GM23248 (cell line): ENCODE results near the gene IGSF21. TPM values are rescaled to one million over a fixed set of nuclear protein-coding genes. Genes with fewer than 3 reads are reported as not detected.

Source experiments
- DNase-seq: peaks from one replicate; pipeline ENCODE4 v3.0.0-alpha.2; 2015
- H2AFZ ChIP-seq: fragments of 200-600 bp; sonication (generic); 2 replicates; pipeline ENCODE4 v1.6.1; 2016; ENCODE audit warnings: antibody characterized with exemption
- H3F3A ChIP-seq: fragments of 200-600 bp; sonication (generic); 2 replicates; pipeline ENCODE4 v1.6.1; 2016; ENCODE audit warnings: mild to moderate bottlenecking, antibody characterized with exemption, mixed run types; ENCODE audit not compliant: insufficient read depth
- H3K27ac ChIP-seq: fragments of 200-600 bp; sonication (generic); 2 replicates; pipeline ENCODE4 v1.5.1; 2016; ENCODE audit warnings: mild to moderate bottlenecking
- H3K27me3 ChIP-seq: fragments of 200-600 bp; sonication (generic); replicated peaks from 2 replicates; pipeline ENCODE4 v1.6.1; 2016; ENCODE audit warnings: mild to moderate bottlenecking; ENCODE audit not compliant: insufficient read depth
- H3K36me3 ChIP-seq: fragments of 200-600 bp; sonication (generic); 2 replicates; pipeline ENCODE4 v1.6.1; 2016; ENCODE audit warnings: low read depth, mild to moderate bottlenecking
- H3K4me1 ChIP-seq: fragments of 200-600 bp; sonication (generic); 2 replicates; pipeline ENCODE4 v1.6.1; 2016; ENCODE audit warnings: mild to moderate bottlenecking; ENCODE audit not compliant: insufficient read depth
- H3K4me2 ChIP-seq: fragments of 200-600 bp; sonication (generic); one replicate; pipeline ENCODE4 v1.6.1; 2016; ENCODE audit warnings: mild to moderate bottlenecking; ENCODE audit not compliant: unreplicated experiment
- H3K4me3 ChIP-seq: fragments of 200-600 bp; sonication (generic); 2 replicates; pipeline ENCODE4 v1.5.1; 2016; ENCODE audit warnings: mild to moderate bottlenecking
- H3K79me2 ChIP-seq: fragments of 200-600 bp; sonication (generic); 2 replicates; pipeline ENCODE4 v1.6.1; 2016; ENCODE audit warnings: mild to moderate bottlenecking; ENCODE audit not compliant: insufficient read depth
- H3K9ac ChIP-seq: fragments of 200-600 bp; sonication (generic); 2 replicates; pipeline ENCODE4 v1.6.1; 2016; ENCODE audit warnings: mild to moderate bottlenecking
- H3K9me2 ChIP-seq: fragments of 200-600 bp; sonication (generic); 2 replicates; pipeline ENCODE4 v1.6.1; 2016; ENCODE audit warnings: mixed run types, mild to moderate bottlenecking, moderate library complexity; ENCODE audit not compliant: insufficient read depth
- H3K9me3 ChIP-seq: fragments of 200-600 bp; sonication (generic); one replicate; pipeline ENCODE4 v1.6.1; 2017; ENCODE audit warnings: low read depth
- H4K20me1 ChIP-seq: fragments of 200-600 bp; sonication (generic); 2 replicates; pipeline ENCODE4 v1.6.0; 2016; ENCODE audit not compliant: insufficient read depth
- EZH2 ChIP-seq: fragments of 200-600 bp; sonication (generic); IDR thresholded peaks from 2 replicates; pipeline ENCODE4 v1.6.1; 2018; ENCODE audit warnings: antibody characterized with exemption, mild to moderate bottlenecking; ENCODE audit not compliant: insufficient read depth, poor library complexity, severe bottlenecking
- EZH2phosphoT487 ChIP-seq: fragments of 200-600 bp; sonication (generic); IDR thresholded peaks from 2 replicates; pipeline ENCODE4 v1.6.1; 2018; ENCODE audit warnings: antibody characterized with exemption, moderate library complexity, mild to moderate bottlenecking, low read depth; ENCODE audit not compliant: insufficient read depth
- WGBS, 2 experiments: methylation state at CpG; one replicate each; pipeline ENCODE4 v1.1.6; 2015 to 2017; ENCODE audit warnings: low lambda C conversion rate in 2 of 2, low coverage in 1 of 2; ENCODE audit errors: missing lambda C conversion rate in 2 of 2; 5-methylcytosine and 5-hydroxymethylcytosine counted together
- in situ Hi-C: fragments of 300-500 bp; cut with MboI; formaldehyde crosslinking; loops from 2 replicates; pipeline ENCODE4 v1.15.0; 2020
- polyA plus RNA-seq: library from polyadenylated mRNA; unstranded; fragments of >200 nt; fragmentation: Nextera tagmentation; extraction: Ambion mirVana; gene quantifications from 2 replicates; pipeline ENCODE4 v1.2.1, GENCODE V29; 2016
- total RNA-seq: library from RNA; depleted of rRNA; stranded (reverse); fragments of >200 nt; shearing (Covaris generic); gene quantifications from 2 replicates; pipeline ENCODE4 v1.2.3, GENCODE V29; 2014

IGSF21 gene
- total and polyA plus RNA-seq, 2 experiments from 2014 or later = not detected

- no peak for DNase-seq
- no peaks in the 10 kb centered on the region for H4K20me1 ChIP-seq
- H3K36me3 ChIP-seq = no peaks in the 10 kb centered on the region
- H3K9me3 ChIP-seq = no peaks in the 10 kb centered on the region
- no peak for TF ChIP-seq EZH2phosphoT487
- TF ChIP-seq EZH2 = no peak
- no peak overlapping the region for H3K9ac ChIP-seq
- in situ Hi-C loops = no loop called here
- no peaks in the 10 kb centered on the region for H3K9me2 ChIP-seq
- whole genome bisulfite sequencing, 2 experiments = 50 to 65% methylated on average over 13 to 14 of the region's 15 CpGs
- H3K27ac ChIP-seq = no peak overlapping the region
- no peaks in the 10 kb centered on the region; the same call in 1 of the 2 replicates for H3K27me3 ChIP-seq
- H3F3A ChIP-seq = no peaks in the 10 kb centered on the region
- no peaks in the 10 kb centered on the region for H3K79me2 ChIP-seq
- H2AFZ ChIP-seq = no peak overlapping the region
- no peak overlapping the region for H3K4me3 ChIP-seq
- no peaks in the 10 kb centered on the region for H3K4me1 ChIP-seq
- no peak overlapping the region for H3K4me2 ChIP-seq
Measured at GRCh38 chr1:18279351-18280074, 171.9 kb downstream of the IGSF21 start.

DNA sequence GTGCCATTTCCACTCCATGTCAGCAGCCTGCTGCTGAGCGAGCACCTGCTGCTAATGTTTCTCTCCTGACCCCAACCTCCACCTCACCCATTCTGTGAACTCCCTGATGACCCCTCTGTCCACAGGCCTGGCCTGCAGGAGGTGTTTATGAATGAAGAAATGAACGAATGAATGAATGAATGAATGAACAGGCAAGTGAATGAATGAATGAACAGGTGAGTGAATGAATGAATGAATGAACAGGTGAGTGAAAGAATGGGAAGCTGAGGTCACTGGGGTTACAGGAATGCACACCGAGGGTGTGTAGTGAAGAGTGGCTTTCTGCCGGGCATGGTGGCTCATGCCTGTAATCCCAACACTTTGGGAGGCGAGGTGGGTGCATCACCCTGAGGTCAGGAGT, 173.4 kb downstream of the IGSF21 start:
- H4K20me1 ChIP-seq = no peaks in the 10 kb centered on the region
- H3K4me3 ChIP-seq = no peak overlapping the region
- no peak overlapping the region for H3K27ac ChIP-seq
- H3F3A ChIP-seq = no peaks in the 10 kb centered on the region
- no peak overlapping the region for H2AFZ ChIP-seq
- H3K9me3 ChIP-seq = no peaks in the 10 kb centered on the region
- no peak overlapping the region for H3K4me2 ChIP-seq
- no peak overlapping the region for H3K9ac ChIP-seq
- in situ Hi-C loops = no loop called here
- DNase-seq = no peak
- H3K9me2 ChIP-seq = no peaks in the 10 kb centered on the region
- H3K36me3 ChIP-seq = no peaks in the 10 kb centered on the region
- TF ChIP-seq EZH2 = no peak
- TF ChIP-seq EZH2phosphoT487 = no peak
- 47 to 52% methylated on average over 5 of the region's 5 CpGs for WGBS, 2 experiments
- H3K4me1 ChIP-seq = no peaks in the 10 kb centered on the region
- H3K79me2 ChIP-seq = no peaks in the 10 kb centered on the region
- H3K27me3 ChIP-seq = no peaks in the 10 kb centered on the region; the same call in 1 of the 2 replicates

DNA sequence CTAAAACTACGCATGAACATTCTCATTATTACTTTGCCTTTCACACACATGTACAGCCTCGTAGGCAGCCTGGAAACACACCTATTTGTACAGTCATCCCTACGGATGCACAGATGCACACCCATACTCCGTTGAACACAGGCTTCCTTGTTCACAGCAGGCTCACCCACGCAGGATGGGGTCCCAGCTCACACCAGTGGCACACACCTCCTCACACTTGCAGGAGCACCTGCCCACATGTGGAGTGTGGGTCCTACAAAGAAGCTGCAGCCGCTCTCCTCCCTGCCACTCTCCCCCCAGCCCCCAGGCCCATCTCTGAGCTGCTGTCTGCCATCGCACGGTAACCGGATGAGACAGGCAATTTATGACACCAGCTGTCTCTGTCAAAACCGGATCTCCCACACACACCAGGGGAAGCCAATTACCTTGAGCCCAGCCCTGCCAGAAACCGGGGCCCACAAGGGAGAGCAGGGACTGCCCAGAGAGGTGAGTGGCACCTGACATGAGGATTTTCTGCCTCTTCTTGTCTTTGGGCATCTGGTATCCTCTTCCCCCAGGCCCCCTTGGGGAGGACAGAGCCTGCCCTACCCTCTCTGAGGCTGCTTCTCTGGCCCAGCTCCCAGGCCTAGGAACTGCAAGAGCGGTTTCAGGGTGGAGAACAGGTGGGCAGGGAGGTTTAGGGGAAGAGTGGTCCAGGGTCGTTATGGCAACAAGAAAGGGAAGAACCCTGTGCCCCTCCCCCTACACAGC, 175.4 kb downstream of the IGSF21 start:
- Histone ChIP-seq H3K27me3 (no peaks in the 10 kb centered on the region; the same call in 1 of the 2 replicates), H3K9me2 (no peaks in the 10 kb centered on the region), H3K27ac (no peak overlapping the region), H2AFZ (no peak overlapping the region), H4K20me1 (no peaks in the 10 kb centered on the region), H3K36me3 (no peaks in the 10 kb centered on the region), H3K4me1 (no peaks in the 10 kb centered on the region), H3K4me3 (no peak overlapping the region), H3K9ac (no peak overlapping the region), H3K9me3 (no peaks in the 10 kb centered on the region), H3F3A (no peaks in the 10 kb centered on the region), H3K4me2 (no peak overlapping the region), H3K79me2 (no peaks in the 10 kb centered on the region)
- WGBS, 2 experiments = 10% methylated on average over 13 of the region's 13 CpGs
- no peak for TF ChIP-seq EZH2
- no peak for TF ChIP-seq EZH2phosphoT487
- DNase-seq = no peak
- in situ Hi-C loops = no loop called here

DNA sequence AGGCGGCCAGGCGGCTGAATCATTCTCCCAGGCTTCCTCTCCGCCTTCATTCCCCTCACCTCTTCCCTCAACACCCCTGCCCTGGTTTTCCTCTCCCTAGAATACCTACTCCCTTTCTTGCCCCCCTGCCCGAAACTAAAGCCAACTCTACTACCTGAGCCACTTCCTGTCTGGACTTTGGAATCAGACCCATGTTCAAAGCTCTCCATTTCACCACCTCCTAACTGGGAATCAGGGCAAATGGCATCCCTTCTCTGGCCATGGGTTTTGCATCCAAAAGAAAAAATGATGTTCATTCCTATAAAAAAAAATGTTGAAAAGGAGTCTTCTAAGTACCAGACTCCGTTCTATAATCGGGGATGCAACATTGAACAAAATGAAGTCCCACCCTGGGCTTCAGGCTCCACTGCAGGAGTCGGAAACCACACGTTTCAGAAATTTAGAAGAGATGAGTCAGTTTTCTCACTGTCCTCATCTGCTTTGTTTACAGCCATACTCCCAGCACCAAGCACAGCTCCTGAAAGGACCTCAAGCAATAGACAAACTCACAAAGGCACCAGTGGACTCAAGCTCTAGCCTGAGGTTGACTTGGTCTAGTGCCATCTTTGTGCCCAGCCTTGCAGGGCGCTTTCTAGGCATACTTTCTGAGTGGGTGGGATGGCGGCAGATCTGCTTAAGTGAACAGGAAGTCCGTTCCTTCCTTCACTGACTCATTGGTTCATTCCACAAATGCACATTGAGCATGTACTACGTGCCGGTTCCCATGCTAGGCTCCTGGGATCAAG, 176.2 kb downstream of the IGSF21 start:
- Histone ChIP-seq H3K4me2 (no peak overlapping the region), H3K4me1 (no peaks in the 10 kb centered on the region), H3F3A (no peaks in the 10 kb centered on the region), H3K9ac (no peak overlapping the region), H3K27ac (no peak overlapping the region), H3K27me3 (no peaks in the 10 kb centered on the region; the same call in none of the 2 replicates), H3K9me3 (no peaks in the 10 kb centered on the region), H3K79me2 (no peaks in the 10 kb centered on the region), H2AFZ (no peak overlapping the region), H3K36me3 (no peaks in the 10 kb centered on the region), H3K4me3 (no peak overlapping the region), H3K9me2 (no peaks in the 10 kb centered on the region), H4K20me1 (no peaks in the 10 kb centered on the region)
- no peak for TF ChIP-seq EZH2phosphoT487
- TF ChIP-seq EZH2 = no peak
- in situ Hi-C loops = no loop called here
- peak; percentile 7 for DNase-seq
- 21 to 27% methylated on average over 13 of the region's 13 CpGs for WGBS, 2 experiments
